ENCODE measurements around the gene FYB1.

DNA sequence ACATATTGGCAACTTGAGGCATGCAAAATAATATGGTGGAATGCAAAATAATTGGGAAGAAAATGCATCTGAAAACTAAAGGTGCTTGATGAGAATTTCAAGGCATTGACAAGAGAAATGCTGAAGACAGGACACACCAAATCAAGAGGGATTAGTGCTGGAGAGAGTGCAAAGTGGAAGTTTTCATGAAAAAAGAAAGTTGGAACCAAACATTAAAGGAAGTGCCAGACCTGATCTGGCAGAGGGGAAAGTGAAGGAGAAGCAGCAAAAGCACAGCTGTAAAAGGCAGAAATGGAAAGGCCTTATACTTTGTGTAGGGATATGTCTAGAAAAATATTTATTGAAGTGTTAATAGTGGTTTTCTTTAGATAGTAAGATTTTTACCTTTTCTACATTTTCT lies 35.3 kb upstream of the FYB1 start:
- TF ChIP-seq, protein P1, sequence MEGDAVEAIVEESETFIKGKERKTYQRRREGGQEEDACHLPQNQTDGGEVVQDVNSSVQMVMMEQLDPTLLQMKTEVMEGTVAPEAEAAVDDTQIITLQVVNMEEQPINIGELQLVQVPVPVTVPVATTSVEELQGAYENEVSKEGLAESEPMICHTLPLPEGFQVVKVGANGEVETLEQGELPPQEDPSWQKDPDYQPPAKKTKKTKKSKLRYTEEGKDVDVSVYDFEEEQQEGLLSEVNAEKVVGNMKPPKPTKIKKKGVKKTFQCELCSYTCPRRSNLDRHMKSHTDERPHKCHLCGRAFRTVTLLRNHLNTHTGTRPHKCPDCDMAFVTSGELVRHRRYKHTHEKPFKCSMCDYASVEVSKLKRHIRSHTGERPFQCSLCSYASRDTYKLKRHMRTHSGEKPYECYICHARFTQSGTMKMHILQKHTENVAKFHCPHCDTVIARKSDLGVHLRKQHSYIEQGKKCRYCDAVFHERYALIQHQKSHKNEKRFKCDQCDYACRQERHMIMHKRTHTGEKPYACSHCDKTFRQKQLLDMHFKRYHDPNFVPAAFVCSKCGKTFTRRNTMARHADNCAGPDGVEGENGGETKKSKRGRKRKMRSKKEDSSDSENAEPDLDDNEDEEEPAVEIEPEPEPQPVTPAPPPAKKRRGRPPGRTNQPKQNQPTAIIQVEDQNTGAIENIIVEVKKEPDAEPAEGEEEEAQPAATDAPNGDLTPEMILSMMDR (IDR thresholded peaks at IDR 0.05): no peak
- no peak for TF ChIP-seq POLR2A (IDR thresholded peaks at IDR 0.05)

All from esophagus squamous epithelium (tissue), 4 donors.